Measurements from ENCODE around the gene GNAZ.

The GNAZ gene

DNA sequence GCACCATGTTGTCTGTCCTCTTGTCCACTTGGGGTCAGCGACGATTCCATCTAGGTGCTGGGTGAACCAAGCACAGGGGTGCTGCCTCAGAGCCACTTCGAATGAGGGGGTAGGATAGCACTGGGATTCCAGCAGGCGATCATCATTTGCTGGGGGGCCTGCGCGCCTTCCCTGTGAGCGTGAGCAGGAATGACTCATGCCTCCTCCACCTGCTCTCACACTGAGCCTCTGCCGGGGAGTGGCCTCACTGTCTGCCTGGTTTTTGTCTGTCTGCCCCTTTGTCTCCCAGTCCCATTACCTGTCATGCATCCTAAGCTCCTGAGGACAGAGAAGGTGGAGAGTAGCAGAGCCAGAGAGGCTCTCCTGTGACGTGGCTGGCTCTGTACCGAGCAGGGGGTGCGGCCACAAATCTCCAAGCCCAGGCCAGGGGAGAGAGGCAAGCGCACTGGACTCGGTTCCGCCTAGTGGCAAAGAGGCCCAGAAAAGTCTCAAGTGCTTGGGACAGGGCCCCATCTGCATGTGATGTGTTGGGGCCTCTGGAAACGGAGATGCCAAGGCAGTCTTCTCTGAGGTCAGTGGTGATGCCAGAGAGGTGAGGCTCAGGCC is 40.7 kb downstream of the GNAZ start:
- POLR2A ChIA-PET: no interaction called here
- CTCF ChIA-PET: interaction anchor here (1.2 kb wide), 1 partner anchor 17 kb away, joined by 3 read pairs; no protein-coding TSS in a partner anchor
- TF ChIP-seq, protein P1, sequence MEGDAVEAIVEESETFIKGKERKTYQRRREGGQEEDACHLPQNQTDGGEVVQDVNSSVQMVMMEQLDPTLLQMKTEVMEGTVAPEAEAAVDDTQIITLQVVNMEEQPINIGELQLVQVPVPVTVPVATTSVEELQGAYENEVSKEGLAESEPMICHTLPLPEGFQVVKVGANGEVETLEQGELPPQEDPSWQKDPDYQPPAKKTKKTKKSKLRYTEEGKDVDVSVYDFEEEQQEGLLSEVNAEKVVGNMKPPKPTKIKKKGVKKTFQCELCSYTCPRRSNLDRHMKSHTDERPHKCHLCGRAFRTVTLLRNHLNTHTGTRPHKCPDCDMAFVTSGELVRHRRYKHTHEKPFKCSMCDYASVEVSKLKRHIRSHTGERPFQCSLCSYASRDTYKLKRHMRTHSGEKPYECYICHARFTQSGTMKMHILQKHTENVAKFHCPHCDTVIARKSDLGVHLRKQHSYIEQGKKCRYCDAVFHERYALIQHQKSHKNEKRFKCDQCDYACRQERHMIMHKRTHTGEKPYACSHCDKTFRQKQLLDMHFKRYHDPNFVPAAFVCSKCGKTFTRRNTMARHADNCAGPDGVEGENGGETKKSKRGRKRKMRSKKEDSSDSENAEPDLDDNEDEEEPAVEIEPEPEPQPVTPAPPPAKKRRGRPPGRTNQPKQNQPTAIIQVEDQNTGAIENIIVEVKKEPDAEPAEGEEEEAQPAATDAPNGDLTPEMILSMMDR (IDR thresholded peaks at IDR 0.05; ENCODE audit: control extremely low read depth, extremely low read depth, low read depth, missing control alignments): no peak
- DNase-seq (ENCODE audit: extremely low spot score): no peak

DNA sequence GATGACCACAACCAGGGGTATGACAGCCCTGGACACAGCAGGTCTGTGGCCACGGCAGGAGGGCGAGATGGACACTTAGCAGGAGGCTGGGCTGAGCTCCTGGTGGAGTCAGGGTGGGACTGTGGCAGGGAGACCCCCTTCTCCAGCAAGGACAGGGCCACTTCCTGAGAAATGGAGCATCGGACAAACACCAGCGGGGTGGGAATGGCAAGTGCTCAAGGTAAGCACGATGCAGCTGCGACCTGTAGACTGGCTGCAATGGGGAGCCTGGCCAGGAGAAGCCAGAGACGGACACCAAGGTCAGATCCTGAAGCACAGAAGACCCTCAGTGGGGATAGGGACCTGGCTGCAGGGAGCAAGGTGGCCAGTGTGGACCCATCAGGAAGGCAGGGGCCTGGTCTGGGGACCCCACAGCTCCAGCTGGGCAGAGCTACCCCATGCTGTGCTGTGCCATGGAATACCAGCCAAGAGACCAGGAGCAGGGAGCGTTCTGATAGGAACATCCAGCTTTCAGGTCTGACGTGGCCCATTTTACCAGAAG is 42.2 kb downstream of the GNAZ start:
- no peak for DNase-seq (ENCODE audit: extremely low spot score)
- TF ChIP-seq, protein P1 (IDR thresholded peaks at IDR 0.05; ENCODE audit: control extremely low read depth, extremely low read depth, low read depth, missing control alignments): no peak
- ChIA-PET CTCF (interaction anchor here (1.0 kb wide), 1 partner anchor 22 kb away, joined by 3 read pairs; no protein-coding TSS in a partner anchor), POLR2A (no interaction called here)

DNA sequence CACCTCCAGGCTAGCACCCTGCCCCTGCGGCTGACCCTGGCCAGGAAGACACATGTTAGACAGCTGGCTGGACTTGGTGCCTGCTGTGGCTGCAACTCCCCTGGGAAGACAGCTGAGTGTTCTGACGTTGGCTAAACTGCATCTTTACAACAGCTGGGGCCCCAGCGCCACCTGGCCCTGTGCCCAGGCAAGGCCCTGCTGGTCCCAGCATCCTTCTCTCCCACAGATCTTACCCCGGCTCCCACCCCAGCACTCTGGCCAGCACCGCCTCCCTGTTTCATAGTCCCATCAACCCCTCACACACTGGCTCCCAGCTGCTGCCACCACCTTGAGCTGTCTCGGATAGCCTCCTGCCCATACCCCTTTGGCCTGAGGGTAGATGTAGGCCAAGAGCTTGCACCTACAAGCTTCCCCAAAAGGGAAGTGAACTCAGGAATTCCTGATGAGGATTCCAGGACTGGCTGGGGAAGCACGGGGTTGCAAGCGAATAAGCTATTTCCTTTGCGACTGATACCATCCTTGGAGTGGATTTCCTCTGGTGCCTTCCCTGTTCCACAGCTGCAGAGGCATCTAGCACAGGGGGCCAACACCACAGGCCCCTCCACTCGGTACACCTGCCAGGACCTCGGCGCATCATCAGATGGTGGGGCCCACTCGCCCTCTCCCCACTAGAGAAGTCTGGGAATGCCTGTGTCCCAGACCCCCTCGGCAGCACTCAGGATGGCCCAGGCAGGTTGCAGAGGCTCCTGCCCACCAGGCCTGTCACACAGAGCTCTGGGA is 42.9 kb downstream of the GNAZ start:
- CTCF ChIA-PET: interaction anchor here (0.6 to 1.5 kb wide), 9 partner anchors 16 to 526 kb away, joined by 3 to 4 read pairs (median 3); no protein-coding TSS in a partner anchor
- TF ChIP-seq, protein P1 (IDR thresholded peaks at IDR 0.05; ENCODE audit: control extremely low read depth, extremely low read depth, low read depth, missing control alignments): no peak

DNA sequence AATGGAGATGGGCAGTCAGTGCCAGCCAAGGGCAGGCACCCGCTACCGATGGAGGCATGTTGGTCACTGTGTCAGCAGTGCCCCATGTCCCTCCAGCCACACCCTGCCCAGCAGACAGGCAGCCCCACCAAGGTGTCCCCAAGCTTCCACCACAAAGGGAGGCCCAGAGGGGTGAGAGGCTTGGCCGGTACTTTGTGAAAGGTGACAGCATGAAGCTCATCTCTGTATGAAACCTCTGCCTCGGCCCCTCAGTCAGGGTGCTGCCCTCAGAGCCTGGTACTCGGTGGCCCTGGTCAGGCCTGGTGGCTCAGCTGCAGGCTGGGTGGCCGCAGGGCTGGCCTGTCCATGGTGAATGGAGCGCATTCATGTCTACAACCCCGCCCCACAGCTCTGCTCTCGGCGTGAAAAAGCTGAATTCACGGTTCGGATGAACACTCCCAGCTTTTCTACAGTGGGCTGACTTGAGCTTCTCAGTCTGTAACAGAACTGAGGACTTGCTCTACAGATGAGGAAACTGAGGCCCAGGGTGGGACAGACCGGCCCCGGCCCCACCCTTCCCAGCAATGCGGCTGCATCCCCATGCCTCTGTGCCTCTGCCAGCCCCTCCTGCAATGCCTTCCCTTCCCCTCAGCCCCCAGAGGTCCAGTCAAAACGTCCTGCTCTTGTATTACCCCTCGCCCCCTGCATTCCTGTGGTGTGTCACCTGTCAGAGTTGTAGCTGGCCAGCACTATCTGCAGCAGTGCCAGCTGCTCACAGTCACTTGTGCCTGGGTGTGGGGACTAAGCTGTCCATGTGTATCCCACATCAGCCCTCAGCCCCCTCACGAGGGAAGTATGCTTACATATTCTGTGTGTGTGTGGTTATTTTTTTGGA is 43.8 kb downstream of the GNAZ start:
- TF ChIP-seq, protein P1 (IDR thresholded peaks at IDR 0.05; ENCODE audit: control extremely low read depth, extremely low read depth, low read depth, missing control alignments): no peak
- CTCF ChIA-PET: interaction anchor here (0.6 to 1.5 kb wide), 9 partner anchors 15 to 527 kb away, joined by 3 to 4 read pairs (median 3); no protein-coding TSS in a partner anchor

More for the DNA sequence above, 42.9 kb downstream of the GNAZ start:
- no peak for DNase-seq (ENCODE audit: extremely low spot score)
- POLR2A ChIA-PET: no interaction called here

DNA sequence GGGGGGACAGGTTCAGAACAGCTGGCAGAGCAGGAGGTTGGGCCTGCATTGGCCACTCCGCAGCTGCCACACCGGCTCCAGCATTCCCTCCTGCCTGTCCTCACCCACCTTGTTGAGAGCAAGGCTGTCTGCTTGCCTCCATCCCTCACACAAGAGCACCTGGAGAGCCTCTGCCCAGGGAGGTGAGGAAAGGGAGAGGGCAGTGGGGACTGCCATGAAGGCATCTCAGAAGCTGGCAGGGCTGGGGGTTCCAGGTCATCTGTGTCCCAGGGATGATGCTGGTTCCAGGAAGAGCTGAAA is 44.4 kb downstream of the GNAZ start:
- ChIA-PET POLR2A (no interaction called here), CTCF (interaction anchor here (0.9 to 1.3 kb wide), 4 partner anchors 16 to 304 kb away, joined by 3 read pairs; no protein-coding TSS in a partner anchor)
- TF ChIP-seq, protein P1 (IDR thresholded peaks at IDR 0.05; ENCODE audit: control extremely low read depth, extremely low read depth, low read depth, missing control alignments): no peak
- no peak for DNase-seq (ENCODE audit: extremely low spot score)

More for the DNA sequence above, 43.8 kb downstream of the GNAZ start:
- POLR2A ChIA-PET: no interaction called here
- no peak for DNase-seq (ENCODE audit: extremely low spot score)

DNA sequence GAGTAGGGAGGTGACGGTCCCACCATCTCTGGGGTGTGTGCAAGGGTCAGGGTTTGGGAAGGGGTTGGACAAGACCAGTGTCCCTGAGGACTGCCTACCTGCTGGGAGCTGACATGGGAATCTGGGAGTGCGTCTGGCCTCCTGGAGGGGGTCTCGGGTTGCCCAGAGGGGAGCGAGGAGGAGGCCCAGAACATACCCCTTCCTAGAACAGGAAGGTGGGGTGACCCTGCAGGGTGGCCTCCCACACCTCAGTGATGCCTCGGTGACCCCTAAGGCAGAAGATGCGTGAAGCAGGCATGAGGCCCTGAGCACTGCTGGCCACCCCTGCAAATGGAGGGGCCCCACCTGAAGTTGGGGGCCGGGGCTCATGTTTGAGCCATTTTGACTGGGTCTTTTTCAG is 45.0 kb downstream of the GNAZ start:
- no peak for DNase-seq (ENCODE audit: extremely low spot score)
- ChIA-PET POLR2A (no interaction called here), CTCF (interaction anchor here (0.9 kb wide), 1 partner anchor 156 kb away, joined by 3 read pairs; no protein-coding TSS in a partner anchor)
- TF ChIP-seq, protein P1 (IDR thresholded peaks at IDR 0.05; ENCODE audit: control extremely low read depth, extremely low read depth, low read depth, missing control alignments): no peak
